Keratinocyte (primary cell): ENCODE measurements around the gene GBP6.

Experiments
- EZH2 ChIP-seq: IDR thresholded peaks from one replicate; pipeline ENCODE4 v1.6.1; 2012; ENCODE audit warnings: inconsistent platforms, mild to moderate bottlenecking, low read length, moderate library complexity
- TF ChIP-seq, protein P1 (sequence below), 3 experiments: IDR thresholded peaks in 1 of 3; conservative IDR thresholded peaks in 1 of 3; optimal IDR thresholded peaks in 1 of 3; 2 replicates in 2 of 3; 3 replicates in 1 of 3; pipeline versions ENCODE3 to v1.5.1; 2011; ENCODE audit warnings: low read length in 3 of 3, mild to moderate bottlenecking in 3 of 3, moderate library complexity in 2 of 3, control low read depth in 1 of 3, inconsistent platforms in 1 of 3; ENCODE audit not compliant: insufficient read depth in 2 of 3; ENCODE audit errors: extremely low read depth in 1 of 3

DNA sequence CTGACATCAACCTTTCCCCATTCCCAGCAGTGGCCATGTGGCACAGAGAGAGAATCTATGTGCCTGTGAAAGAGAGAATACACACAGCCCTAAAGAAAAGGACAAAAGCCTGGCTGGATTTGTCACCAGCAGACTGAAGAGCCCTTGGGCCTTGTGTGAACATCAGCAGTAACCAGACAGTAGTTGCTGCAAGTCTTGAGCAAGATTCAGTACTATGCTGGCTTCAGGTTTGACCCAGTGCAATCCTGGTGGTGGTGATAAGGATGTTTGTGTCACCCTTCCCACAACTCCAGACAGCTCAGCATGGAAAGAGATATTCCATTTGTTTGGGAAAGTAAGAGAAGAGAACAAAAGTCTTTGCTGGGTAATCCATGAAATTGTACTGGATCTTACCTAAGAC lies 28.4 kb upstream of the GBP6 start:
- TF ChIP-seq, protein P1, sequence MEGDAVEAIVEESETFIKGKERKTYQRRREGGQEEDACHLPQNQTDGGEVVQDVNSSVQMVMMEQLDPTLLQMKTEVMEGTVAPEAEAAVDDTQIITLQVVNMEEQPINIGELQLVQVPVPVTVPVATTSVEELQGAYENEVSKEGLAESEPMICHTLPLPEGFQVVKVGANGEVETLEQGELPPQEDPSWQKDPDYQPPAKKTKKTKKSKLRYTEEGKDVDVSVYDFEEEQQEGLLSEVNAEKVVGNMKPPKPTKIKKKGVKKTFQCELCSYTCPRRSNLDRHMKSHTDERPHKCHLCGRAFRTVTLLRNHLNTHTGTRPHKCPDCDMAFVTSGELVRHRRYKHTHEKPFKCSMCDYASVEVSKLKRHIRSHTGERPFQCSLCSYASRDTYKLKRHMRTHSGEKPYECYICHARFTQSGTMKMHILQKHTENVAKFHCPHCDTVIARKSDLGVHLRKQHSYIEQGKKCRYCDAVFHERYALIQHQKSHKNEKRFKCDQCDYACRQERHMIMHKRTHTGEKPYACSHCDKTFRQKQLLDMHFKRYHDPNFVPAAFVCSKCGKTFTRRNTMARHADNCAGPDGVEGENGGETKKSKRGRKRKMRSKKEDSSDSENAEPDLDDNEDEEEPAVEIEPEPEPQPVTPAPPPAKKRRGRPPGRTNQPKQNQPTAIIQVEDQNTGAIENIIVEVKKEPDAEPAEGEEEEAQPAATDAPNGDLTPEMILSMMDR (optimal IDR thresholded peaks at IDR 0.05 in 1 of 3, IDR thresholded peaks at IDR 0.05 in 1 of 3, conservative IDR thresholded peaks at IDR 0.05 in 1 of 3; ENCODE audit: extremely low read depth in 1 of 3, insufficient read depth in 2 of 3, low read length in 3 of 3): no peak
- no peak for TF ChIP-seq EZH2
